Measurements from ENCODE around the gene TNP2. TPM values are rescaled to one million over a fixed set of nuclear protein-coding genes. Genes with fewer than 3 reads are reported as not detected.

TNP2 gene
- total RNA-seq, 1 experiment from 2014 or later: not detected

DNA sequence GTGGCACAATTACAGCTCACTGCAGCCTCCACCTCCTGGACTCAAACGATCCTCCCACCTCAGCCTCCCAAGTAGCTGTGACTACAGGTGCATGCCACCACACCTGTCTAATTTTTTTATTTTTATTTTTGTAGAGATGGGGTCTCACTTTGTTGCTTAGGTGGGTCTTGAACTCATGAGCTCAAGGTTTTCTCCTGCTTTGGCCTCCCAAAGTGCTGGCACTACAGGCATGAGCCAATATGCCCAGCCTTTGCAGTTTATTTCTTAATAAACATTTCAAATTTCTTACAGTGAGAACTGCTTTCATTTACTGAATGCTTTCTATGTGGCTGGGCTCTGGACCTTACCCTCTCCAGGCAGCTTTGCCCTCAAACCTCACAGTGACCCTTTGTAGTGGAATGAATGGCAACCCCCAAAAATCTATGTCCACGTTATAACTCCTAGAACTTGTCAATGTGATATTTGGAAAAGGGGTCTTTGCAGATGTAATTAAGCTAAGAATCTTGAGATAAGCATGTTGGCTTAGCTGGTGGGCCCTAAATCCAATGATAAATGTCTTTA lies 1.6 kb upstream of the TNP2 start:
- no peaks in the 10 kb centered on the region for H3K9me3 ChIP-seq (ENCODE audit: control insufficient read depth in 1 of 2, insufficient read depth in 1 of 2, low read depth in 1 of 2, low read length in 2 of 2)
- H3K27me3 ChIP-seq (ENCODE audit: insufficient read depth, low read length): no peaks in the 10 kb centered on the region
- no peak overlapping the region for H2AFZ ChIP-seq (ENCODE audit: low read depth, low read length, poor library complexity, severe bottlenecking)
- ATAC-seq (no peak), DNase-seq (ENCODE audit: low read depth, low spot score) (no peak)
- ChIA-PET CTCF (interaction anchor here (1.0 to 1.2 kb wide), 2 partner anchors 14 to 299 kb away, joined by 3 read pairs; no protein-coding TSS in a partner anchor), POLR2A (no interaction called here), RAD21 (ENCODE audit: low non-redundant PET in 1 of 2, low total read pairs in 2 of 2, uncharacterized antibody in 2 of 2, unreplicated experiment in 2 of 2) (no interaction called here)
- H3K79me2 ChIP-seq (ENCODE audit: insufficient read depth, low read length): no peaks in the 10 kb centered on the region
- no peaks in the 10 kb centered on the region for H3K36me3 ChIP-seq (ENCODE audit: control insufficient read depth in 1 of 2, insufficient read depth in 2 of 2, low read length in 2 of 2)
- no peaks in the 10 kb centered on the region for H3K4me1 ChIP-seq (ENCODE audit: control insufficient read depth in 1 of 2, insufficient read depth in 2 of 2, low read length in 2 of 2)
- intact Hi-C loops (cut with micrococcal nuclease): no loop called here
- H3K27ac ChIP-seq (ENCODE audit: low read depth, low read length): no peak overlapping the region
- no peaks in the 10 kb centered on the region for H4K20me1 ChIP-seq (ENCODE audit: insufficient read depth)
- no peak for TF ChIP-seq SP1 (IDR thresholded peaks at IDR 0.05; ENCODE audit: low read depth)
- no peak for TF ChIP-seq SRF (IDR thresholded peaks at IDR 0.05; ENCODE audit: low read depth)
- TF ChIP-seq ZBTB33 (IDR thresholded peaks at IDR 0.05; ENCODE audit: extremely low read depth, insufficient replicate concordance, low read length): no peak
- TF ChIP-seq POLR2A (IDR thresholded peaks at IDR 0.05; ENCODE audit: borderline replicate concordance, extremely low read depth, insufficient read depth, insufficient read length): no peak
- no peak for TF ChIP-seq RAD21 (IDR thresholded peaks at IDR 0.05; ENCODE audit: low read depth)
- TF ChIP-seq ZNF274 (IDR thresholded peaks at IDR 0.05; ENCODE audit: low read depth, low read length): no peak
- no peak for TF ChIP-seq JUND (IDR thresholded peaks at IDR 0.05)
- no peak for TF ChIP-seq EZH2phosphoT487 (IDR thresholded peaks at IDR 0.05; ENCODE audit: borderline replicate concordance)
- no peak for TF ChIP-seq CEBPB (IDR thresholded peaks at IDR 0.05; ENCODE audit: low read depth)
- no peak for TF ChIP-seq REST (IDR thresholded peaks at IDR 0.05; ENCODE audit: low read depth)
- no peak for TF ChIP-seq ELF1 (IDR thresholded peaks at IDR 0.05; ENCODE audit: borderline replicate concordance, low read depth)
- TF ChIP-seq, protein P1, sequence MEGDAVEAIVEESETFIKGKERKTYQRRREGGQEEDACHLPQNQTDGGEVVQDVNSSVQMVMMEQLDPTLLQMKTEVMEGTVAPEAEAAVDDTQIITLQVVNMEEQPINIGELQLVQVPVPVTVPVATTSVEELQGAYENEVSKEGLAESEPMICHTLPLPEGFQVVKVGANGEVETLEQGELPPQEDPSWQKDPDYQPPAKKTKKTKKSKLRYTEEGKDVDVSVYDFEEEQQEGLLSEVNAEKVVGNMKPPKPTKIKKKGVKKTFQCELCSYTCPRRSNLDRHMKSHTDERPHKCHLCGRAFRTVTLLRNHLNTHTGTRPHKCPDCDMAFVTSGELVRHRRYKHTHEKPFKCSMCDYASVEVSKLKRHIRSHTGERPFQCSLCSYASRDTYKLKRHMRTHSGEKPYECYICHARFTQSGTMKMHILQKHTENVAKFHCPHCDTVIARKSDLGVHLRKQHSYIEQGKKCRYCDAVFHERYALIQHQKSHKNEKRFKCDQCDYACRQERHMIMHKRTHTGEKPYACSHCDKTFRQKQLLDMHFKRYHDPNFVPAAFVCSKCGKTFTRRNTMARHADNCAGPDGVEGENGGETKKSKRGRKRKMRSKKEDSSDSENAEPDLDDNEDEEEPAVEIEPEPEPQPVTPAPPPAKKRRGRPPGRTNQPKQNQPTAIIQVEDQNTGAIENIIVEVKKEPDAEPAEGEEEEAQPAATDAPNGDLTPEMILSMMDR (IDR thresholded peaks at IDR 0.05 in 2 of 3, conservative IDR thresholded peaks at IDR 0.05 in 1 of 3; ENCODE audit: borderline replicate concordance in 1 of 3, insufficient read depth in 1 of 3, low read depth in 2 of 3, low read length in 2 of 3): no peak
- no peak overlapping the region for H3K9ac ChIP-seq (ENCODE audit: low read length)
- no peak overlapping the region for H3K4me2 ChIP-seq (ENCODE audit: low read length)
- no peak overlapping the region for H3K4me3 ChIP-seq (replicated peaks in 1 of 2; ENCODE audit: low read depth in 1 of 2, low read length in 2 of 2)
- H3K9me2 ChIP-seq (ENCODE audit: insufficient read depth): no peaks in the 10 kb centered on the region
- no TSS peak for BruUV-seq (replicated peaks)
